K562 (cell line): Measurements from ENCODE around the gene USP32. TPM values are rescaled to one million over a fixed set of nuclear protein-coding genes. Genes with fewer than 3 reads are reported as not detected.

Source experiments
- ARID1B ChIP-seq: fragments of 450-650 bp; IDR thresholded peaks from 2 replicates; pipeline ENCODE4 v1.6.1; 2016; ENCODE audit warnings: antibody characterized with exemption, mild to moderate bottlenecking, inconsistent platforms
- CBX2 ChIP-seq: fragments of 200-600 bp; sonication (generic); IDR thresholded peaks from one replicate; pipeline ENCODE4 v1.6.1; 2012; ENCODE audit warnings: mild to moderate bottlenecking, low read length, inconsistent platforms; ENCODE audit not compliant: insufficient read depth, poor library complexity, severe bottlenecking
- DDX20 ChIP-seq: fragments of 450-650 bp; IDR thresholded peaks from 2 replicates; pipeline ENCODE4 v1.6.1; 2016; ENCODE audit warnings: missing genetic modification characterization, low read depth, mild to moderate bottlenecking, missing compliant biosample characterization, moderate library complexity
- EWSR1 ChIP-seq: fragments of 450-650 bp; IDR thresholded peaks from 2 replicates; pipeline ENCODE4 v1.6.1; 2018; ENCODE audit warnings: borderline replicate concordance, mild to moderate bottlenecking, low read depth, moderate library complexity; ENCODE audit not compliant: partially characterized antibody
- EZH2 ChIP-seq: IDR thresholded peaks from 2 replicates; pipeline ENCODE4 v1.6.1; 2012; ENCODE audit warnings: low read depth, mild to moderate bottlenecking, inconsistent platforms, low read length, borderline replicate concordance
- FOXA3 ChIP-seq, 2 experiments: fragments of 450-650 bp in 1 of 2; sonication (generic) in 1 of 2; formaldehyde crosslinking; IDR thresholded peaks in 1 of 2; conservative IDR thresholded peaks in 1 of 2; 2 replicates each; pipeline versions ENCODE4 v1.4.0 to v1.8.0; 2020 to 2022; ENCODE audit warnings: mild to moderate bottlenecking in 2 of 2, missing genetic modification reagents in 1 of 2
- GTF2E2 ChIP-seq: fragments of 200-800 bp; sonication (Bioruptor generic); IDR thresholded peaks from 2 replicates; pipeline ENCODE4 v1.6.1; 2016; ENCODE audit warnings: missing genetic modification characterization, missing compliant biosample characterization
- HDAC8 ChIP-seq: fragments of 450-650 bp; IDR thresholded peaks from 2 replicates; pipeline ENCODE4 v1.6.1; 2016; ENCODE audit warnings: mild to moderate bottlenecking, missing genetic modification characterization, moderate library complexity, missing compliant biosample characterization
- JUNB ChIP-seq: fragments of 450-650 bp; formaldehyde crosslinking; conservative IDR thresholded peaks from 2 replicates; pipeline ENCODE4 v1.4.0; 2020; ENCODE audit warnings: mild to moderate bottlenecking
- KDM4B ChIP-seq, 2 experiments: fragments of 450-650 bp in 1 of 2; sonication (generic) in 1 of 2; IDR thresholded peaks; 2 replicates each; pipeline ENCODE4 v1.6.1; 2016 to 2017; ENCODE audit warnings: borderline replicate concordance in 2 of 2, antibody characterized with exemption in 1 of 2, low read depth in 1 of 2, mild to moderate bottlenecking in 1 of 2
- MIER1 ChIP-seq: fragments of 450-650 bp; IDR thresholded peaks from 2 replicates; pipeline ENCODE4 v1.6.1; 2016; ENCODE audit warnings: antibody characterized with exemption, mild to moderate bottlenecking, low read depth
- MTA1 ChIP-seq: fragments of 450-650 bp; IDR thresholded peaks from 2 replicates; pipeline ENCODE4 v1.6.1; 2017; ENCODE audit warnings: borderline replicate concordance
- NCOA1 ChIP-seq: fragments of 450-650 bp; IDR thresholded peaks from 2 replicates; pipeline ENCODE4 v1.6.1; 2016; ENCODE audit warnings: low read depth
- PHF8 ChIP-seq: fragments of 200-600 bp; sonication (generic); IDR thresholded peaks from 2 replicates; pipeline ENCODE4 v1.6.1; 2012; ENCODE audit warnings: mixed run types, mild to moderate bottlenecking, inconsistent platforms, low read length, moderate library complexity, borderline replicate concordance
- SAFB ChIP-seq: fragments of 200-400 bp; formaldehyde crosslinking; IDR thresholded peaks from 2 replicates; pipeline ENCODE4 v1.6.1; 2017; ENCODE audit warnings: low read depth, low read length, borderline replicate concordance
- SIN3A ChIP-seq, 2 experiments: fragments of 150-350 bp in 1 of 2; IDR thresholded peaks; 2 replicates each; pipeline ENCODE4 v1.6.1; 2011 to 2016; ENCODE audit warnings: borderline replicate concordance in 2 of 2, low read depth in 2 of 2, low read length in 2 of 2, mild to moderate bottlenecking in 2 of 2, moderate library complexity in 2 of 2; ENCODE audit not compliant: control insufficient read depth in 1 of 2
- SMC3 ChIP-seq: conservative IDR thresholded peaks from 2 replicates; pipeline ENCODE4 v1.6.1; 2011; ENCODE audit warnings: low read depth, low read length, improper control_type of control experiment; ENCODE audit not compliant: insufficient read depth
- YY1 ChIP-seq, 3 experiments: IDR thresholded peaks; 2 replicates each; pipeline ENCODE4 v1.6.1; 2011; ENCODE audit warnings: low read length in 2 of 3, mild to moderate bottlenecking in 2 of 3, moderate library complexity in 2 of 3, borderline replicate concordance in 1 of 3, control low read depth in 1 of 3, low read depth in 1 of 3; ENCODE audit not compliant: insufficient read depth in 3 of 3, insufficient replicate concordance in 2 of 3, control insufficient read depth in 1 of 3, insufficient read length in 1 of 3; ENCODE audit errors: extremely low read depth in 1 of 3
- polyA plus RNA-seq, 8 experiments: library from polyadenylated mRNA; depleted of rRNA in 4 of 8; stranded (reverse) in 5 of 8; unstranded in 3 of 8; fragments of >200 nt; fragmentation: Nextera tagmentation in 2 of 8; fragmentation: Illumina TruSeq in 1 of 8; extraction: Ambion mirVana in 2 of 8; extraction: Trizol in 1 of 8; gene quantifications; 2 replicates each; pipeline versions ENCODE4 v1.2.1 to v1.2.3, GENCODE V29; 2011 to 2014; ENCODE audit warnings: inconsistent platforms in 1 of 8, missing spikeins in 1 of 8
- total RNA-seq, 7 experiments: library from RNA; depleted of rRNA in 6 of 7; stranded (reverse); fragments of >200 nt in 6 of 7; fragmentation: Illumina TruSeq in 2 of 7; extraction: Trizol in 2 of 7; gene quantifications; 2 replicates each; pipeline versions ENCODE4 v1.2.1 to v1.2.3, GENCODE V29; 2011 to 2021; ENCODE audit warnings: low replicate concordance in 1 of 7
- TF ChIP-seq, protein P1 (sequence below): fragments of 250-450 bp; sonication (Bioruptor Pico); IDR thresholded peaks from 2 replicates; pipeline ENCODE4 v1.4.0; 2020
- TF ChIP-seq, protein P2 (sequence below): IDR thresholded peaks from 2 replicates; pipeline ENCODE4 v1.6.1; 2016; ENCODE audit warnings: missing genetic modification characterization, missing compliant biosample characterization

USP32 gene
- total and polyA plus RNA-seq, 9 of the 15 experiments (the other 6 are each of a cell fraction or from before 2014, with no cell fraction given), result 18.0 to 69.3 (median 47.1) TPM

DNA sequence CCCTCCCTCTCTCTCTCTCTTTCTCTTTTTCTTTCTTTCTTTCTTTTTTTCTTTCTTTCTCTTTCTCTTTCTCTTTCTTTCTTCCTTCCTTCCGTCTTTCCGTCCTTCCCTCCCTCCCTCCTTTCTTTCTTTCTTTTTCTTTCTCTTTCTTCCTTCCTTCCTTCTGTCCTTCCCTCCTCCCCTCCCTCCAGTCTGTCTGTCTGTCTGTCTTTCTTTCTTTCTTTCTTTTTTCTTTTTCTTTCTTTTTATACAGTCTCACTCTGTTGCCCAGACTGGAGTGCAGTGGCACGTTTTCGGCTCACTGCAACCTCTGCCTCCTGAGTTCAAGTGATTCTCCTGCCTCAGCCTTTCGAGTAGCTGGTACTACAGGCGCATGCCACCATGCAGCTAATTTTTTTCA, 227.8 kb downstream of the USP32 start (continued):
- TF ChIP-seq, protein P1, sequence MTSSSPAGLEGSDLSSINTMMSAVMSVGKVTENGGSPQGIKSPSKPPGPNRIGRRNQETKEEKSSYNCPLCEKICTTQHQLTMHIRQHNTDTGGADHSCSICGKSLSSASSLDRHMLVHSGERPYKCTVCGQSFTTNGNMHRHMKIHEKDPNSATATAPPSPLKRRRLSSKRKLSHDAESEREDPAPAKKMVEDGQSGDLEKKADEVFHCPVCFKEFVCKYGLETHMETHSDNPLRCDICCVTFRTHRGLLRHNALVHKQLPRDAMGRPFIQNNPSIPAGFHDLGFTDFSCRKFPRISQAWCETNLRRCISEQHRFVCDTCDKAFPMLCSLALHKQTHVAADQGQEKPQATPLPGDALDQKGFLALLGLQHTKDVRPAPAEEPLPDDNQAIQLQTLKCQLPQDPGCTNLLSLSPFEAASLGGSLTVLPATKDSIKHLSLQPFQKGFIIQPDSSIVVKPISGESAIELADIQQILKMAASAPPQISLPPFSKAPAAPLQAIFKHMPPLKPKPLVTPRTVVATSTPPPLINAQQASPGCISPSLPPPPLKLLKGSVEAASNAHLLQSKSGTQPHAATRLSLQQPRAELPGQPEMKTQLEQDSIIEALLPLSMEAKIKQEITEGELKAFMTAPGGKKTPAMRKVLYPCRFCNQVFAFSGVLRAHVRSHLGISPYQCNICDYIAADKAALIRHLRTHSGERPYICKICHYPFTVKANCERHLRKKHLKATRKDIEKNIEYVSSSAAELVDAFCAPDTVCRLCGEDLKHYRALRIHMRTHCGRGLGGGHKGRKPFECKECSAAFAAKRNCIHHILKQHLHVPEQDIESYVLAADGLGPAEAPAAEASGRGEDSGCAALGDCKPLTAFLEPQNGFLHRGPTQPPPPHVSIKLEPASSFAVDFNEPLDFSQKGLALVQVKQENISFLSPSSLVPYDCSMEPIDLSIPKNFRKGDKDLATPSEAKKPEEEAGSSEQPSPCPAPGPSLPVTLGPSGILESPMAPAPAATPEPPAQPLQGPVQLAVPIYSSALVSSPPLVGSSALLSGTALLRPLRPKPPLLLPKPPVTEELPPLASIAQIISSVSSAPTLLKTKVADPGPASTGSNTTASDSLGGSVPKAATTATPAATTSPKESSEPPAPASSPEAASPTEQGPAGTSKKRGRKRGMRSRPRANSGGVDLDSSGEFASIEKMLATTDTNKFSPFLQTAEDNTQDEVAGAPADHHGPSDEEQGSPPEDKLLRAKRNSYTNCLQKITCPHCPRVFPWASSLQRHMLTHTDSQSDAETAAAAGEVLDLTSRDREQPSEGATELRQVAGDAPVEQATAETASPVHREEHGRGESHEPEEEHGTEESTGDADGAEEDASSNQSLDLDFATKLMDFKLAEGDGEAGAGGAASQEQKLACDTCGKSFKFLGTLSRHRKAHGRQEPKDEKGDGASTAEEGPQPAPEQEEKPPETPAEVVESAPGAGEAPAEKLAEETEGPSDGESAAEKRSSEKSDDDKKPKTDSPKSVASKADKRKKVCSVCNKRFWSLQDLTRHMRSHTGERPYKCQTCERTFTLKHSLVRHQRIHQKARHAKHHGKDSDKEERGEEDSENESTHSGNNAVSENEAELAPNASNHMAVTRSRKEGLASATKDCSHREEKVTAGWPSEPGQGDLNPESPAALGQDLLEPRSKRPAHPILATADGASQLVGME (CRISPR knock-in tag), result no peak
- TF ChIP-seq MTA1, result 0 out of 2 replicates have a peak, but pooled peaks have one; percentile 56
- TF ChIP-seq HDAC8, result no peak
- TF ChIP-seq DDX20 (tag), result no peak
- no peak for TF ChIP-seq NCOA1
- TF ChIP-seq KDM4B (IDR thresholded peaks at IDR 0.05; ENCODE audit: borderline replicate concordance in 2 of 2, low read depth in 1 of 2), result no peak
- TF ChIP-seq CBX2, result no peak
- TF ChIP-seq MIER1, result no peak
- TF ChIP-seq, protein P2, sequence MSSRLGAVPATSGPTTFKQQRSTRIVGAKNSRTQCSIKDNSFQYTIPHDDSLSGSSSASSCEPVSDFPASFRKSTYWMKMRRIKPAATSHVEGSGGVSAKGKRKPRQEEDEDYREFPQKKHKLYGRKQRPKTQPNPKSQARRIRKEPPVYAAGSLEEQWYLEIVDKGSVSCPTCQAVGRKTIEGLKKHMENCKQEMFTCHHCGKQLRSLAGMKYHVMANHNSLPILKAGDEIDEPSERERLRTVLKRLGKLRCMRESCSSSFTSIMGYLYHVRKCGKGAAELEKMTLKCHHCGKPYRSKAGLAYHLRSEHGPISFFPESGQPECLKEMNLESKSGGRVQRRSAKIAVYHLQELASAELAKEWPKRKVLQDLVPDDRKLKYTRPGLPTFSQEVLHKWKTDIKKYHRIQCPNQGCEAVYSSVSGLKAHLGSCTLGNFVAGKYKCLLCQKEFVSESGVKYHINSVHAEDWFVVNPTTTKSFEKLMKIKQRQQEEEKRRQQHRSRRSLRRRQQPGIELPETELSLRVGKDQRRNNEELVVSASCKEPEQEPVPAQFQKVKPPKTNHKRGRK, result peak; percentile 94
- TF ChIP-seq YY1 (IDR thresholded peaks at IDR 0.05; ENCODE audit: borderline replicate concordance in 1 of 3, control insufficient read depth in 1 of 3, extremely low read depth in 1 of 3, insufficient read depth in 3 of 3, insufficient read length in 1 of 3, insufficient replicate concordance in 2 of 3, low read depth in 1 of 3, low read length in 2 of 3), result no peak
- TF ChIP-seq SMC3, result no peak
- TF ChIP-seq EZH2, result no peak
- TF ChIP-seq SIN3A (IDR thresholded peaks at IDR 0.05; ENCODE audit: borderline replicate concordance in 2 of 2, control insufficient read depth in 1 of 2, low read depth in 2 of 2, low read length in 2 of 2), result no peak
- no peak for TF ChIP-seq ARID1B
- TF ChIP-seq JUNB (CRISPR knock-in tag), result no peak
- TF ChIP-seq PHF8, result no peak
- peak; percentile 56 for TF ChIP-seq EWSR1
- no peak for TF ChIP-seq SAFB
- TF ChIP-seq FOXA3 (CRISPR knock-in tag; conservative IDR thresholded peaks at IDR 0.05 in 1 of 2, IDR thresholded peaks at IDR 0.05 in 1 of 2), result no peak
- no peak for TF ChIP-seq GTF2E2
